ENCODE data around the gene CDH4. TPM values are rescaled to one million over a fixed set of nuclear protein-coding genes. Genes with fewer than 3 reads are reported as not detected.

Gene CDH4
- total and polyA plus RNA-seq, 9 of the 15 experiments (the other 6 are each of a cell fraction or from before 2014, with no cell fraction given), result 0.04 TPM; not detected in 8

DNA sequence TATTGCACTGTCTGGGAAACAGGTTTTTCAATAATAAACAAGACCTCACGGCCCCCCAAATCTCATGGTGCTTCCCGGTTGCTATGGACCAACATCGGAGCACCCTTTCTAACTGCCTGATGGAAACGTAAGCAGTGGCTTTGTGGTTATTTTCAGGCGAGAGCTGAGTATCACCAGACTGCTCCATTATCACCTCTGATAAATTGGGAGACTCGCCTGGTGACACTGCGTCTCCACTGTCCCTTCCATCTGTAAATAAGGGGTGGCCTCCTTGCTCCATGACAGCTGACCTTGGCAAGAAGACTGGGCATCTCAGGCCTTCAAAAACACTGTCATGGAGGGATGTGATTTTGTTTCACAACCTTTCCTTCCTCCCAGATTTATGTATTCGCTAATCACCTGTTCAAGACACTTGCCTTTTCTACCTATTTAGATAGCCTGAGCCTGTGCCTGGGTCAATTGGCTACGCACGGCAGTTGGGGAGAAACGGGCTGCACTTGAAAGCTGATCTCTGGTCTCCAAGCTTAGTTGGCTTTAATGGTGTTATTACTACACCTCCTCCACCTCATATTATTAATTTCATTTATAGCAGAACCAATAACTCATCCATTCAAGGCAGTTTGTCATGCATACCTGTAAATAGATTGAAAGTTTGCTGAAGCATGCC, 17.7 kb upstream of the CDH4 start (continued):
- TF ChIP-seq ZNF57 (CRISPR knock-in tag; IDR thresholded peaks at IDR 0.05), result no peak
- no peak for TF ChIP-seq KAT7 (CRISPR knock-in tag; IDR thresholded peaks at IDR 0.05; ENCODE audit: borderline replicate concordance)
- TF ChIP-seq BHLHE40 (IDR thresholded peaks at IDR 0.05; ENCODE audit: low read length), result no peak
- TF ChIP-seq ZFPM2 (CRISPR knock-in tag; IDR thresholded peaks at IDR 0.05), result no peak
- TF ChIP-seq HDAC6 (IDR thresholded peaks at IDR 0.05; ENCODE audit: low read depth, low read length), result no peak
- TF ChIP-seq SFPQ (IDR thresholded peaks at IDR 0.05; ENCODE audit: low read depth, low read length), result no peak
- no peak for TF ChIP-seq ZBTB2 (IDR thresholded peaks at IDR 0.05)

DNA sequence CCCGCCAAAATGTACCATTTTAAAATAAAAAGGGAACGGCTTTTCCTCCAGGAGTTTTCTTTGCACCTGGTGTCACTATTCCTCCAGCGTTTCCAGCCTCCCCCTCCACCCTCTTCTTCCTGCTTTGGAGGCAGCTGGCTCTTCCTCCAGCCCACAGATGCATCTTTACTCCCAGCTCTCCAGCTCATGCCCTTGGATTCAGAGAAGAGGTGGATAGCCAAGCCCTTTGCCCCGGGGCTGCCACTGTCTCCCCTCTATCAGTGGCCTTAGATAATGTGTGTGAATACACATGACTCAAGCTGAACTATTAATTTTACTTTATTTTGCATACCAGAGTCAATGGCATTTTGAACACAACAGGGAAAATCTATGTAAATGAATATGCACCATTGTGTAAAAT, 15.3 kb upstream of the CDH4 start:
- no peaks in the 10 kb centered on the region for H3K79me2 ChIP-seq (ENCODE audit: control insufficient read depth, insufficient read depth, low read length)
- POLR2A ChIA-PET, result no interaction called here
- DNase-seq (ENCODE audit: extremely low read depth in 1 of 4, low spot score in 3 of 4) (no peak), ATAC-seq (no peak), FAIRE-seq (no peak)
- intact Hi-C loops (cut with micrococcal nuclease) (no loop called here), in situ Hi-C loops (cut with MboI) (no loop called here)
- no peaks in the 10 kb centered on the region for H3K9me3 ChIP-seq (replicated peaks; ENCODE audit: control insufficient read depth, insufficient read depth, low read depth, low read length)
- no peaks in the 10 kb centered on the region for H3K36me3 ChIP-seq (ENCODE audit: control insufficient read depth, insufficient read depth, low read length)
- no peak overlapping the region for H2AFZ ChIP-seq (ENCODE audit: low read depth, low read length)
- no peak overlapping the region for H3K4me3 ChIP-seq
- no peaks in the 10 kb centered on the region for H3K4me1 ChIP-seq (replicated peaks in 1 of 2; ENCODE audit: control insufficient read depth in 2 of 2, insufficient read depth in 2 of 2, low read length in 2 of 2)
- H3K4me2 ChIP-seq (ENCODE audit: insufficient read depth, low read length), result no peak overlapping the region
- CTCF ChIA-PET (ENCODE audit: low intra/inter-chr PET ratio), result no interaction called here
- no TSS peak for BruUV-seq (replicated peaks)
- no peak overlapping the region for H3K27ac ChIP-seq (ENCODE audit: extremely low read depth, low read depth, low read length)
- no peaks in the 10 kb centered on the region for H4K20me1 ChIP-seq (replicated peaks; ENCODE audit: control insufficient read depth, insufficient read depth, low read length)
- H3K9me1 ChIP-seq (ENCODE audit: control insufficient read depth, insufficient read depth, low read length), result no peaks in the 10 kb centered on the region
- H3K9ac ChIP-seq (ENCODE audit: insufficient read depth in 1 of 2, low read depth in 2 of 2, low read length in 2 of 2), result no peak overlapping the region
- 0% methylated on average over 4 of the region's 4 CpGs for WGBS (ENCODE audit: insufficient coverage, low coverage, missing lambda C conversion rate)
- H3K27me3 ChIP-seq (ENCODE audit: control insufficient read depth in 2 of 2, insufficient read depth in 2 of 2, low read length in 2 of 2), result no peaks in the 10 kb centered on the region; a peak in 1 of 5 replicates
- TF ChIP-seq LEF1 (IDR thresholded peaks at IDR 0.05) (no peak), FOXM1 (IDR thresholded peaks at IDR 0.05; ENCODE audit: low read depth) (no peak), FOXM1 (CRISPR knock-in tag; IDR thresholded peaks at IDR 0.05; ENCODE audit: low read depth) (no peak), RBM34 (IDR thresholded peaks at IDR 0.05; ENCODE audit: borderline replicate concordance, insufficient read depth, low read length) (no peak), YY1 (IDR thresholded peaks at IDR 0.05; ENCODE audit: borderline replicate concordance in 1 of 3, control insufficient read depth in 1 of 3, extremely low read depth in 1 of 3, insufficient read depth in 3 of 3, insufficient read length in 1 of 3, insufficient replicate concordance in 2 of 3, low read depth in 1 of 3, low read length in 2 of 3) (no peak), SMC3 (conservative IDR thresholded peaks at IDR 0.05; ENCODE audit: insufficient read depth, low read depth, low read length) (no peak), ZNF133 (CRISPR knock-in tag; IDR thresholded peaks at IDR 0.05) (no peak), CHD1 (IDR thresholded peaks at IDR 0.05; ENCODE audit: low read length) (no peak), EWSR1 (IDR thresholded peaks at IDR 0.05; ENCODE audit: borderline replicate concordance, low read depth, partially characterized antibody) (no peak)
- TF ChIP-seq, protein P1, sequence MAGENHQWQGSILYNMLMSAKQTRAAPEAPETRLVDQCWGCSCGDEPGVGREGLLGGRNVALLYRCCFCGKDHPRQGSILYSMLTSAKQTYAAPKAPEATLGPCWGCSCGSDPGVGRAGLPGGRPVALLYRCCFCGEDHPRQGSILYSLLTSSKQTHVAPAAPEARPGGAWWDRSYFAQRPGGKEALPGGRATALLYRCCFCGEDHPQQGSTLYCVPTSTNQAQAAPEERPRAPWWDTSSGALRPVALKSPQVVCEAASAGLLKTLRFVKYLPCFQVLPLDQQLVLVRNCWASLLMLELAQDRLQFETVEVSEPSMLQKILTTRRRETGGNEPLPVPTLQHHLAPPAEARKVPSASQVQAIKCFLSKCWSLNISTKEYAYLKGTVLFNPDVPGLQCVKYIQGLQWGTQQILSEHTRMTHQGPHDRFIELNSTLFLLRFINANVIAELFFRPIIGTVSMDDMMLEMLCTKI (IDR thresholded peaks at IDR 0.05; ENCODE audit: partially characterized antibody), result no peak
